NCI-H2029 (cell line): ENCODE measurements around the gene PKN1.
"Not testable (repeated sequence)": the region's sequence is repeated elsewhere in the genome, so short reads cannot be mapped to it uniquely, and the experiment has no call there.

ENCODE experiments used
- DNase-seq: peaks from one replicate; lab custom pipeline; 2025; lab: John Stamatoyannopoulos, UW

The PKN1 gene

GRCh38 chr19:14430712-14431111 is 2.4 kb upstream of the PKN1 start:
- no peak for DNase-seq

GRCh38 chr19:14433554-14434501 is 722 bp downstream of the PKN1 start:
- peak; percentile 85 for DNase-seq

- no peak for DNase-seq
Observed at GRCh38 chr19:14434543-14435319, 1.6 kb downstream of the PKN1 start.

GRCh38 chr19:14435320-14436050 is 2.4 kb downstream of the PKN1 start:
- no peak for DNase-seq

GRCh38 chr19:14437578-14438140 is 4.6 kb downstream of the PKN1 start:
- DNase-seq, result no peak

GRCh38 chr19:14439014-14439413 is 5.9 kb downstream of the PKN1 start:
- DNase-seq, result no peak

GRCh38 chr19:14440049-14440448 is 6.9 kb downstream of the PKN1 start:
- DNase-seq, result no peak

- DNase-seq, result no peak
Observed at GRCh38 chr19:14441041-14441938, 8.2 kb downstream of the PKN1 start.

GRCh38 chr19:14442891-14443631 is 10.0 kb downstream of the PKN1 start:
- no peak for DNase-seq

GRCh38 chr19:14443632-14444216 is 10.6 kb downstream of the PKN1 start:
- no peak for DNase-seq

GRCh38 chr19:14446336-14447036 is 13.4 kb downstream of the PKN1 start:
- DNase-seq, result no peak

- no peak for DNase-seq
Observed at GRCh38 chr19:14449321-14449720, 16.2 kb downstream of the PKN1 start.

GRCh38 chr19:14450168-14450874 is 17.2 kb downstream of the PKN1 start:
- DNase-seq, result peak; percentile 35

GRCh38 chr19:14450876-14451275 is 17.8 kb downstream of the PKN1 start:
- no peak for DNase-seq

GRCh38 chr19:14452303-14452702 is 19.2 kb downstream of the PKN1 start:
- not testable (repeated sequence) for DNase-seq

GRCh38 chr19:14459703-14460102 is 26.6 kb downstream of the PKN1 start:
- no peak for DNase-seq

- DNase-seq, result no peak
Observed at GRCh38 chr19:14460935-14461334, 27.8 kb downstream of the PKN1 start.

GRCh38 chr19:14462401-14462800 is 29.3 kb downstream of the PKN1 start:
- not testable (repeated sequence) for DNase-seq

GRCh38 chr19:14463747-14464146 is 30.6 kb downstream of the PKN1 start:
- DNase-seq, result no peak
